Iris pigment epithelial cell (primary cell): ENCODE measurements around the gene DIPK1B.

Experiments used
- DNase-seq: peaks from one replicate; pipeline ENCODE4 v3.0.0-alpha.2; 2011; ENCODE audit warnings: low read depth

Gene DIPK1B

DNA sequence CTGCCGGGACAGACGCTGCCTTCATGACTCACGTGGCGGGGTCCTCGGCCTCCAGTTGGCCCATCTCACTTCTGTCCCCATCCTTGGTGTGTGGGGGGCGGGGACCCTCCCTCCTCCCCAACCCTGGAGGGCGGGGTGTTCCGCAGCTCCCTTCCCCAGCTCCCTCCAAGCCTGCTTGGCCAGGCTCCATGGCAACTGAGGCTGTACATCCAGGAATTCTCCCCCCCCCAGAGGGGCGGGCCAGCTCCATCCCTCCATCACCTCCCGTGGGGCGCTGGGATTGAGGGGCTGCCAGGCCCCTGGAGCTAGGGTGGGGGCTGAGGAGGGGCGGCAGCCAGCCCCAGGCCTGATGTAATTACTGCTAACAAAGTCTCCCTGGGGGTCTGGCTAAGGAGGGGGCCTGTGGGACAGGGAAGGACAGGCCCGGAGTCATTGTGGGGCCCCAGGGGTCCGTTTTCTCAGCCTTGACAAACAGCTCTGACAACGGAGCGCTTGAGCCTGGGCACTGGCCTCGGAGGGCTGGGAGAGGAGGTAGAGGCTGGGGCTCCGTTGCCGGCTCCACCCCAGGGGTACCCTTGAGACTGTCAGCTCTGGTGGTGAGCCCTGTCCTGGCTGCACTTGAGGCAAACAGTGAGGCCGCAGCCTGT is 8.0 kb downstream of the DIPK1B start:
- DNase-seq, result peak; percentile 23

DNA sequence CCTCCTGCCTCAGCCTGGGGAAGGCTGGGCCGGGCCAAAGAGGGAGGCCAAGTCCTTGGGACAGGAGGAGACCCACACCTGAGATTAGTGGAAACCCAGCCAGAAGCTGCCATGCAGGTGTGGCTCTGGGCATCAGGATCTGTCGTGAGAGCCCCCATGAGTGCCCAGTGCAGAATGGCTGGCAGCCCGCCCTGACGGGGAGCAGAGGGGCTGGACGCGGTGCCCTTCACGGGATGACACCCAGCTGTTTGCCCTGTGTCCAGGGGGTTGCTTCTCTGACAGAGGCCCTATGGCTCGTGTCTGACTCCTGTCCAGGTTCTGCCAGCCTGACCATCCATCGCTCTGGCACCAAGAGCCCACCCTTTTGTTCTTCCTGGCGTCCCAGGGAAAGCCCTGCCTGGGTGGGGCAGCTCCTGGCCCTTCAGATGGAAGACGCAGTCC is 8.5 kb downstream of the DIPK1B start:
- DNase-seq, result no peak

GRCh38 chr9:136721339-136722092 is 9.1 kb downstream of the DIPK1B start:
- peak; percentile 65 for DNase-seq

DNA sequence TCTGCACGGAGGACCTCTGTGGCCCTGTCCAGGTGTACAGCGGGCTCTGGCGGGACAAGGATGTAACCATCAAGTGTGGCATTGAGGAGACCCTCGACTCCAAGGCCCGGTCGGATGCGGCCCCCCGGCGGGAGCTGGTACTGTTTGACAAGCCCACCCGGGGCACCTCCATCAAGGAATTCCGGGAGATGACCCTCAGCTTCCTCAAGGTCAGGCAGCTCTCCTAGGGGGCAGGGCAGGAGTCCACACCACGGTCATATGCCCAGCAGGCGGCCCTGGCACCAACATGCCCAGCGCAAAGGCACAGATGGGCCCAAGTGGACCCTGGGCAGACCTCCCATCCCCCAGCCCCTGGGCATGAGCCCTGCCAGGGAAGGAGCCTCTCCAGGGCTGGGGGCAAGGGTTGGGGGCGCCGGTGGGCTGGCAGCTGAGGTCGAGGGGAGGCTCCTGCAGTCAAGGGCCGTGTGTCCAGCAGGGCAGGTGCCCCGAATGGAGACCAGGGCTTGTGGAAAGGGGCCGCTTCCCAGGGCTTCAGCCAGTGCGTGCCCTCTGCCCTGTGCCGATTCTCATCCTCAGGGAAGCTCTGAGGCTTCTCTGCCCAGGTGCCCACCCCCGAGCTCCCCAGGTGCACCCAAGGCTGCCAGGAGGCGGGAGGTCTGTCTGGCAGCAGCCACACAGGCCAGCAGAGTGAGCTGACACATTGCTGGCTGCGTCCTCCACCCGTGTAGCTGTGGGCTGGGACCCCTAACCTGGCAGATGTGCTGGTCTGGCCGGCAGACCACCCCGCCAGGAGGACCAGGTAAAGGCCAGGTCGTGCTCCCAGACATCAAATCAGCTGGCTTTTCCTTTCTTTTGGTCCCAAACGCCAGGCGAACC is 10.0 kb downstream of the DIPK1B start:
- no peak for DNase-seq

DNA sequence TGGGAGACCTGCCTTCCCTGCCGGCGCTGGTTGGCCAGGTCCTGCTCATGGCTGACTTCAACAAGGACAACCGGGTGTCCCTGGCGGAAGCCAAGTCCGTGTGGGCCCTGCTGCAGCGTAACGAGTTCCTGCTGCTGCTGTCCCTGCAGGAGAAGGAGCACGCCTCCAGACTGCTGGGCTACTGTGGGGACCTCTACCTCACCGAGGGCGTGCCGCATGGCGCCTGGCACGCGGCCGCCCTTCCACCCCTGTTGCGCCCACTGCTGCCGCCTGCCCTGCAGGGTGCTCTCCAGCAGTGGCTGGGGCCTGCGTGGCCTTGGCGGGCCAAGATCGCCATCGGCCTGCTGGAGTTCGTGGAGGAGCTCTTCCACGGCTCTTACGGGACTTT is 10.6 kb downstream of the DIPK1B start:
- DNase-seq, result no peak

GRCh38 chr9:136723362-136723976 is 11.1 kb downstream of the DIPK1B start:
- no peak for DNase-seq

DNA sequence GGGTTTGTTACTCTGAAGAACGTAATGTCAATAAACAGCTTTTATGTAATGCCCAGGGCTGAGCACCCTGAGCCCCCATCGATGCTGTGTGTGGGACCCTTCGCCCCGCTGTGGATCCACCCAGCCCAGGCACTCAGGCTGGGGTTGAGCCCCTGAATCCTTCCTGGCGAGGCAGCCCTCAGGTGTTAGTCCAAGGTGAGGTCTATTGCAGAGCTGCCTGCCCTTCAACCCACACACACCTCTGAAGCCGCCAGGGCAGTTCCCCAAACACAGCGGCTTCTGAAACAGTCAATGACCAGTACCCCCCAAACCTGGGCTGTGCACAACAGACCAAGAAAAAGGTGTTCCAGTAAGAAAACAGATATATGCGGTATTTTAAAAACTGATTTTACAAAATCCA is 11.6 kb downstream of the DIPK1B start:
- no peak for DNase-seq

- DNase-seq, result no peak
Observed at GRCh38 chr9:136724772-136725171, 12.4 kb downstream of the DIPK1B start.

DNA sequence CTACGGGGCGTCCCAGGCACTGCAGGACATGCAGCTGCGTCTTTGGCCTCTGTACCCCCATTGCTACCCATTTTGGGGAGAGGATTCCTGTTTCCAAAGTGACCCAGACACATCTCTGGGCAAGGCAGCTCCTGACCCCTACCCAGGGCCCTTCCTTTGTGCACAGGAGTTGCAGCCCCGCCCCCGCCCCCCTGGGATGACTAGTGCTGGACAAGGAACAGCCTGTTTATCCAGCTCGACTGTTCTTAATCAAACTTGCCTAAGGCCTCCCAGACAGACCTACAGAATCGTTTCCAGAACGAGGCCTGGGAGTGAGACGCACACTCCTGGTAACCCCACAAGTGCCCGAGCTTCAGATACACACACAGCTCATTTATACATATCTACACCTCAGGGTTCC is 13.2 kb downstream of the DIPK1B start:
- DNase-seq, result peak; percentile 89

GRCh38 chr9:136726118-136726517 is 13.7 kb downstream of the DIPK1B start:
- peak; percentile 24 for DNase-seq

GRCh38 chr9:136726631-136727191 is 14.3 kb downstream of the DIPK1B start:
- peak; percentile 39 for DNase-seq

GRCh38 chr9:136728080-136728547 is 15.7 kb downstream of the DIPK1B start:
- peak; percentile 87 for DNase-seq

DNA sequence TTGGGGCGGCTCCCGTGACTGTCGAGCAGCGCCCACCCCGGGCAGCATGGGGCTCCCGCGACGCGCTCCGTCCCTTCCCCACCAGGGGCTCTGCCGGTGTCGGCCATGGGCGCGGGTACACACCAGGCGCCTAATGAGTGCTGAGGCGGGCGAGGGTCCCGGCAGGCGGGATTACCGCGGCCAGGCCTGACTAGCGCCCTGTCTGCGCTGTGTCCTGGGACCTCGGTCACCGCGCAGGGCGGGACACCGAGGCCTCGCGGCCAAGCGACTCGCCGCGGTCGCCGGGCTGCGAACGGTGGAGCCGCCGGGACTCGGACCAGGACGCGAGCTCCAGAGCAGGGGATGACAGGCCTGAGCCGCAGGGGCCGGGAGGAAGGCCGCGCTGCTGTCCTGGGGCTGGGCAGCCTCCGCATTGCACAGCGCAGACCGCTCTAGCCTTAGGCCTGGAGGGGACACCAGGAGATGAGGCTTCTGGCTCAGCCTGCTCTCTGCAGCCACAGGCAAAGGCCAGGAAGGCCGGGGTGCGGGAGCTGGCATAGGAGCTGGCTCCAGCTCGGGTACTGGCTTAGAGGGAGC is 16.3 kb downstream of the DIPK1B start:
- DNase-seq, result peak; percentile 28

GRCh38 chr9:136729144-136729543 is 16.8 kb downstream of the DIPK1B start:
- DNase-seq, result no peak

- DNase-seq, result no peak
Observed at GRCh38 chr9:136729926-136730325, 17.6 kb downstream of the DIPK1B start.

- no peak for DNase-seq
Observed at GRCh38 chr9:136732444-136733178, 20.2 kb downstream of the DIPK1B start.

DNA sequence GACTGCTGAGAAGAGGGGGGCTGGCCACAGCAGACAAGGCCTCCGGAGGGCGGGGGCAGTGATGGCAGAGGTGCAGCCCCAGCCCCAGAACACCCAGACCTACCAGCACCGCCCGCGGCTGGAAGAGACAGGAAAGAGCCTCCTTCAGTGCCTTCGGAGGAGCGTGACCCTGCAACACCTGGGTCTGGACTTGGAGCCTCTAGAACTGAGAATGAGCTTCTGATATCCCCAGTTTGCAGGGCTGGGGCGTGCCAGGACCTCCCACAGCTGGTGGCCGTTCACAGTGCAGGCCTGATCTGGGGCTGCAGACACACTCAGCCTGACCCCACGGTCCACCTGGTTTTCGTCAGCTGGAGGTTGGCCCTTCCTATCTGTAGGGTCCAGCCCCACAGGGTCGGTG is 21.2 kb downstream of the DIPK1B start:
- DNase-seq, result no peak

DNA sequence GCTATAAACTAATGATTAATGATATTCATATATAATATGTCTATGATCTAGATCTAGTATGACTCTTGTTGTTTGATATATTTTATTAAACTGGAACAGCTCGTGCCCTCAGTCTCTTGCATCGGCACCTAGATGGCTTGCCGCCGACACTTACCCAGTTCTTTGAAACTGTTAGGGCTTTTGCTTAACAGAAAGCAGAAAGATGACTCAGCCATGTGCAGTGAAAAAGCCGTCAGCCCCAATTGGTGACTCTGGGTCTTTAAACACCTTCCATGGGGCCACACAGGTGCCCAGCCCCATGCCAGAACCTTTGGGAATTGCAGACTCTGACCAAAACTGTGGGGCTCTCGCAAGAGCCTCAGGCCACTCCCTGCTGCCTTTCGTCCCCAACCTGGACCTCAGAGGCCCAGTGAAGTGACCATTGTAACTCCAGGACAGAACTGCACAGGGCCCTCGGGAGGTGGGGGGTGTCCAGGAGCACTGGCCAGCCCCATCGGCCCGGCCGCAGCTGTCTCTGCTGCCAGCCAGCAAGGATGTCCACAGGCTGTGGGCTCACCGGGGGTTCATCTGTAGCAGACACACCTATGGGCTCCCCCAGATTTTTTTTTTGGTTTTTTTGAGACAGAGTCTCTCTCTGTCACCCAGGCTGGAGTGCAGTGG is 22.6 kb downstream of the DIPK1B start:
- no peak for DNase-seq

DNA sequence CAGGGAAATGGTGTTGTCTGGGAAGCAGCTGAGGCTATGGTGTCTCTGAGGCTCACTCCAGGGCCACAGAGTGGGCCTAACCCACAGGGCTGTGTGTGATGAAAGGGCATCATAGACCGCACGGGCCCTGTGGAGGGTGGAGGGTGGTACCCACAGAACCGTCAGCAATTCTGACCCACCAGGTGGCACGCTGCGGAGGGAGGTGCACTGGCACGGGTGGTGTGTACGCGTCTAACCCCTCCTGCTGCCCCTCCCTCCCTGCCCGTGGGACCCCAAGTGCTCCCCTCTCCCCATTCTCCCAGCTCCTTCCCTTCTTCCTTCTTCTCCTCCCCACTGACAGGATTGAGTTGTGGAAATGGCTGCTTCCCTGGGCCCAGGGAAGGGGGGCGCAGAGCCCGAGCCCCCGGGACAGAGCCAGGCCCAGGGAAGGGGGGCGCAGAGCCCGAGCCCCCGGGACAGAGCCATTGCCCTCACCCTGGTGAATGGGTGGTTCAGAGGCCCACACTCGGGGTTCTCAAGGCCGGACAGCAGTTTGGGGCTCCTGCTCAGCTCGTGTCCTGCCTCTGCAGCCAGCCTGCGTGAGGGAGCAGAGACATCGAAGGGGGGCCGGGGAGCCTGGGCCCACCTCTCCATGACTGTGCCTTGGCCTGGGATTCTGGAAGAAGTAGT is 23.6 kb downstream of the DIPK1B start:
- no peak for DNase-seq

GRCh38 chr9:136738960-136739359 is 26.6 kb downstream of the DIPK1B start:
- no peak for DNase-seq
